ENCODE data around the gene STYK1.
"Not testable (repeated sequence)": the region's sequence is repeated elsewhere in the genome, so short reads cannot be mapped to it uniquely, and the experiment has no call there.

Gene STYK1

DNA sequence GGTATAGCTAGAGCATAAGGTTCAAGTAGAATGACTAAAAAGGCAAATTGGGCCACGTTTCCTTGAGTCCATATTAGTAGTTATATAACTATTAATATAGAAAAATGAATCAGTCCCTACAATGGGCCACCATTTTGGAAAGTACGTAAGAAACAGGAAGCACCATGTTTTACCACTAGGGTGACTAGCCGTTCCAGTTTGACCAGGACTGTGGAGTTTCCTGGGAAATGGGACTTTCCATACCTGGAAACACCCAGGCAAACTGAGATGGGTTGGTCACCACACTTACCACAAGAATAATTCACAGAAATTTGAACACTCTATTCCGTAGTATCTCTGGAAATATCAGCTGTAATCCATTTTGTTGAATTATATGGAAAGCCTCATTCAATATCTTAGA, 58.3 kb downstream of the STYK1 start:
- no peak for DNase-seq (ENCODE audit: low read depth)
- H3K4me3 ChIP-seq (replicated peaks; ENCODE audit: low read depth, low read length) = no peak overlapping the region
- no peak for TF ChIP-seq CTCF (IDR thresholded peaks at IDR 0.05; ENCODE audit: low read length, missing control alignments)

- TF ChIP-seq CTCF (IDR thresholded peaks at IDR 0.05; ENCODE audit: low read length, missing control alignments) = no peak
- DNase-seq (ENCODE audit: low read depth) = no peak
- H3K4me3 ChIP-seq (replicated peaks; ENCODE audit: low read depth, low read length) = peak overlapping the region; percentile 88
Observed at GRCh38 chr12:10614056-10614370, 59.8 kb downstream of the STYK1 start.

DNA sequence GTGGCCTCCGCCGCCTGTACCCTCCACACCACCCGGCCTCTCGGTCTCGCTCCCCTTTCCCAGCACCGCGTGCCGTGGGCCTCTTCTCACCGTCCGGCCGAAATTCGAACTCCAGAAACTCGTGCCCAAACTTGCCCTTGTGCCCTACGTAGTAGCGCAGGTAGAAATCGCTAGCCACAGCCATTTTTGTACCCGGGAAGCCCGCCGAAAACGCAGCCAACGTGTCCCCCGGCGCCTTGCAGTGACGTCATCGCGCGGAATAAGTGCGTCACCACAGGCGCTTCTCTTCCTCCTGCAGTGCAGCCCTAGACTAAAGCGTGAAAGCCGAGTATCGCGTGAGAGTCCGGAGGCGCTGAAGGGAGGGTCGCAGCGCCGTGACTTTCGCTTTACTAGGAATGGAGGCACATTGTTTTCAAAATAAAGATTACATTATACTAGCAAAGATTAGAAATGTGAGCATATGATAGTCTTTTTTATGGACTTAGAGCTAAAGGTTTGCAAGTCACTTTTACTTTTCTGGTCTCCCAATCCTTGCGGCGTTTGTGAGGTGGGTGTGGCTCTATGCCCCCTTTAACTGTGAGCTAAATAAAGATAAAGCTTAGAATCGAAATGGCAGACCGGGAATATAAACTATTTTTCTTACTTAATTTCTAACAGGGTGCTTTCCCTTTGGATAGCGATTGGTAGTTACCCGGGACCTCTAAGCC, 60.4 kb downstream of the STYK1 start, which contains the start of gene MAGOHB:
TSS of gene MAGOHB (minus strand) at position 261 of the 707 bp plus-strand sequence. CDS start at position 184, 77 bp downstream.
- TF ChIP-seq CTCF (IDR thresholded peaks at IDR 0.05; ENCODE audit: low read length, missing control alignments) = no peak
- peak; percentile 98 for DNase-seq (ENCODE audit: low read depth)
- H3K4me3 ChIP-seq (replicated peaks; ENCODE audit: low read depth, low read length) = peak within 1 kb of the TSS; percentile 88

DNA sequence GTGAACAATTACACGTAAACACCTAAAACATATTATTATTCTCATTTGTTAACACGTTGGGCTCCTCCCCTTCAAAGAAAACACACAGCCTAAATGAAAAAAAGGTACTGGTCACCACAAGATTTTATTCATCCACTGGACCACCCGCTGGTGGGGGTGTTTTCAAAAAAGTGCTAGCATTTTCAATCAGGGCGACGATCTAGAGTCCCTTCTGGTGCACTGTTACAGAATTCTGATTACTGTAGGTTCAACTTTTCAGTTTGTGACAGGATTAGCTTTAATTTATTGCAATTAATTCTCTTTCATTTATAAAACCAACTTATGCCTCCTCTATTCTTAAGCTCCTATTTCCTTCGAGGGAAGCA, 60.9 kb downstream of the STYK1 start:
- peak overlapping the region; percentile 88 for H3K4me3 ChIP-seq (replicated peaks; ENCODE audit: low read depth, low read length)
- no peak for DNase-seq (ENCODE audit: low read depth)
- TF ChIP-seq CTCF (IDR thresholded peaks at IDR 0.05; ENCODE audit: low read length, missing control alignments) = no peak

DNA sequence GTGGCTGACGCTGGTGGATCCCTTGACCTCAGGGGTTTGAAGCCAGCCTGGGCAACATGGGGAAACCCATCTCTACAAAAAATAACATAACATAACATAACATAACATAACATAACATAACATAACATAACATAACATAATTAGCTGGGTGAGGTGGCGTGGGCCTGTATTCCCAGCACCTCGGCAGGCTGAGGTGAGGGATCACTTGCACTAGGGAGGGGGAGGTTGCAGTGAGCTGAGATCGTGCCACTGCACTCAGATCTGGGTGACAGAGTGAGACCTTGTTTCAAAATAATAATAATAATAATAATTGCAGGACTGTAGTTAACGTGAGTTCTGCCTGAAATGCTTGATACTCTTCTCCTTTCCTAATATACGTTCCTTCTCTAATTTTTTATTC, 61.7 kb downstream of the STYK1 start:
- peak overlapping the region; percentile 88 for H3K4me3 ChIP-seq (replicated peaks; ENCODE audit: low read depth, low read length)
- no peak for TF ChIP-seq CTCF (IDR thresholded peaks at IDR 0.05; ENCODE audit: low read length, missing control alignments)

GRCh38 chr12:10611258-10611657, 62.6 kb downstream of the STYK1 start:
- DNase-seq (ENCODE audit: low read depth); H3K4me3 ChIP-seq (replicated peaks; ENCODE audit: low read depth, low read length): not testable (repeated sequence)

More for the DNA sequence above, 61.7 kb downstream of the STYK1 start:
- no peak for DNase-seq (ENCODE audit: low read depth)

GRCh38 chr12:10610188-10610587, 63.7 kb downstream of the STYK1 start:
- TF ChIP-seq CTCF (IDR thresholded peaks at IDR 0.05; ENCODE audit: low read length, missing control alignments) = no peak
- no peak overlapping the region for H3K4me3 ChIP-seq (replicated peaks; ENCODE audit: low read depth, low read length)
- DNase-seq (ENCODE audit: low read depth) = no peak

All from fibroblast of pulmonary artery (primary cell).